CD14-positive monocyte (primary cell): ENCODE data around the gene IL5RA. TPM values are rescaled to one million over a fixed set of nuclear protein-coding genes. Genes with fewer than 3 reads are reported as not detected.
A peak's percentile ranks its signal among the peaks of the same experiment; 100 is the strongest.

ENCODE experiments used
- DNase-seq, 3 donors: peaks; one replicate each; pipeline ENCODE4 v3.0.0-alpha.2; 2011 to 2022
- H2AFZ ChIP-seq: 2 replicates; pipeline ENCODE4 v1.6.0; 2012; ENCODE audit warnings: mild to moderate bottlenecking, low read depth, low read length, inconsistent platforms; ENCODE audit not compliant: insufficient read depth, poor library complexity, severe bottlenecking
- H3K27ac ChIP-seq, 2 donors: 1 replicate in 1 of 2; 2 replicates in 1 of 2; pipeline ENCODE4 v1.5.1; 2012 to 2013; ENCODE audit warnings: low read length in 2 of 2, control low read depth in 1 of 2, inconsistent platforms in 1 of 2, low read depth in 1 of 2, mild to moderate bottlenecking in 1 of 2
- H3K27me3 ChIP-seq, 2 donors: one replicate each; pipeline versions ENCODE4 v1.6.0 to v1.6.1; 2011 to 2013; ENCODE audit warnings: low read length in 2 of 2; ENCODE audit not compliant: control insufficient read depth in 2 of 2, insufficient read depth in 2 of 2
- H3K36me3 ChIP-seq, 2 donors: replicated peaks in 1 of 2; 1 replicate in 1 of 2; 2 replicates in 1 of 2; pipeline versions ENCODE4 v1.5.1 to v1.6.1; 2012 to 2013; ENCODE audit warnings: low read length in 2 of 2, control low read depth in 1 of 2, inconsistent platforms in 1 of 2, mild to moderate bottlenecking in 1 of 2; ENCODE audit not compliant: insufficient read depth in 2 of 2, control insufficient read depth in 1 of 2
- H3K4me1 ChIP-seq, 2 donors: 1 replicate in 1 of 2; 2 replicates in 1 of 2; pipeline versions ENCODE4 v1.5.1 to v1.6.1; 2012 to 2013; ENCODE audit warnings: low read length in 2 of 2, control low read depth in 1 of 2, inconsistent platforms in 1 of 2, mild to moderate bottlenecking in 1 of 2, moderate library complexity in 1 of 2; ENCODE audit not compliant: insufficient read depth in 2 of 2, control insufficient read depth in 1 of 2
- H3K4me2 ChIP-seq: replicated peaks from 2 replicates; pipeline ENCODE3; 2012; ENCODE audit warnings: low read length, moderate library complexity, mild to moderate bottlenecking; ENCODE audit not compliant: poor library complexity, severe bottlenecking; ENCODE audit errors: extremely low read depth
- H3K4me3 ChIP-seq, 3 experiments: fragments of 200-600 bp in 1 of 3; sonication (generic) in 1 of 3; replicated peaks in 1 of 3; 1 replicate in 2 of 3; 2 replicates in 1 of 3; pipeline ENCODE4 v1.5.1; 2011 to 2013; ENCODE audit warnings: low read length in 3 of 3, mild to moderate bottlenecking in 3 of 3, control low read depth in 2 of 3, low read depth in 2 of 3, inconsistent platforms in 1 of 3, moderate library complexity in 1 of 3
- H3K79me2 ChIP-seq: 2 replicates; pipeline ENCODE4 v1.6.0; 2012; ENCODE audit warnings: mild to moderate bottlenecking, control low read depth, inconsistent platforms, low read length, moderate library complexity; ENCODE audit not compliant: insufficient read depth
- H3K9ac ChIP-seq: 2 replicates; pipeline ENCODE4 v1.6.0; 2017; ENCODE audit warnings: low read length, mild to moderate bottlenecking; ENCODE audit not compliant: insufficient read depth, poor library complexity, severe bottlenecking
- H3K9me3 ChIP-seq, 2 donors: replicated peaks in 1 of 2; 1 replicate in 1 of 2; 2 replicates in 1 of 2; pipeline versions ENCODE4 v1.5.1 to v1.6.1; 2012 to 2013; ENCODE audit warnings: low read length in 2 of 2, control low read depth in 1 of 2; ENCODE audit not compliant: control insufficient read depth in 1 of 2, insufficient read depth in 1 of 2
- H4K20me1 ChIP-seq: 2 replicates; pipeline ENCODE4 v1.6.0; 2012; ENCODE audit warnings: mild to moderate bottlenecking, low read length, control low read depth, moderate library complexity; ENCODE audit not compliant: insufficient read depth
- H3K27ac Mint-ChIP-seq, 7 donors: one replicate each; pipeline ENCODE4 v1.8.0; 2020; ENCODE audit warnings: mild to moderate bottlenecking in 7 of 7, mixed read lengths in 7 of 7, moderate library complexity in 6 of 7, inconsistent platforms in 2 of 7
- H3K27me3 Mint-ChIP-seq, 3 donors: one replicate each; pipeline ENCODE4 v1.8.0; 2021 to 2022; ENCODE audit warnings: low read depth in 3 of 3, mild to moderate bottlenecking in 3 of 3, mixed read lengths in 3 of 3, moderate library complexity in 3 of 3, inconsistent platforms in 1 of 3
- H3K36me3 Mint-ChIP-seq, 2 donors: one replicate each; pipeline ENCODE4 v1.8.0; 2020; ENCODE audit warnings: mixed read lengths in 2 of 2, inconsistent platforms in 1 of 2, mild to moderate bottlenecking in 1 of 2
- H3K4me1 Mint-ChIP-seq: one replicate; pipeline ENCODE4 v1.8.0; 2020; ENCODE audit warnings: mild to moderate bottlenecking, mixed read lengths
- H3K4me3 Mint-ChIP-seq, 2 donors: one replicate each; pipeline ENCODE4 v1.8.0; 2020; ENCODE audit warnings: mild to moderate bottlenecking in 2 of 2, mixed read lengths in 2 of 2, moderate library complexity in 1 of 2
- H3K9me3 Mint-ChIP-seq, 7 donors: one replicate each; pipeline ENCODE4 v1.8.0; 2020 to 2022; ENCODE audit warnings: mixed read lengths in 7 of 7, mild to moderate bottlenecking in 6 of 7, moderate library complexity in 6 of 7, inconsistent platforms in 2 of 7
- CTCF ChIP-seq: fragments of 200-600 bp; IDR thresholded peaks from one replicate; pipeline ENCODE4 v1.8.0; 2022; ENCODE audit warnings: antibody characterized with exemption, mild to moderate bottlenecking
- WGBS: methylation state at CpG from one replicate; pipeline ENCODE4 v1.1.5; 2013; ENCODE audit warnings: missing lambda C conversion rate; ENCODE audit not compliant: insufficient coverage; 5-methylcytosine and 5-hydroxymethylcytosine counted together
- intact Hi-C, 2 donors: fragments of 100-400 bp; cut with micrococcal nuclease; formaldehyde crosslinking; loops; one replicate each; pipeline versions ENCODE4 v1.15.0 to v1.15.1; 2023
- polyA plus RNA-seq, 3 donors: library from polyadenylated mRNA; depleted of rRNA in 1 of 3; unstranded in 2 of 3; stranded (reverse) in 1 of 3; fragments of 300-500 nt in 2 of 3; fragments of >200 nt in 1 of 3; fragmentation: Illumina TruSeq in 2 of 3; gene quantifications; 1 replicate in 2 of 3; 2 replicates in 1 of 3; pipeline ENCODE4 v1.2.3, GENCODE V29; 2012 to 2021

IL5RA gene
- polyA plus RNA-seq, 3 donors: not detected

- Histone ChIP-seq H3K27ac (peak overlapping the region in 1 of 2 donors; percentile 14), H3K27me3 (no peaks in the 10 kb centered on the region), H3K36me3 (peaks cover 39 to 81% of the 10 kb centered on the region in 2 donors), H3K4me1 (no peaks in the 10 kb centered on the region), H3K4me3 (no peak overlapping the region), H4K20me1 (peaks cover 63% of the 10 kb centered on the region), H3K79me2 (peaks cover 66% of the 10 kb centered on the region), H3K9me3 (no peaks in the 10 kb centered on the region), H2AFZ (no peak overlapping the region), H3K9ac (no peak overlapping the region), H3K4me2 (no peak overlapping the region)
- no peaks in the 10 kb centered on the region for H3K9me3 Mint-ChIP-seq
- peaks cover 5% of the 10 kb centered on the region for H3K4me1 Mint-ChIP-seq
- H3K36me3 Mint-ChIP-seq: peaks cover 49 to 69% of the 10 kb centered on the region in 2 donors
- TF ChIP-seq CTCF: no peak
- peak overlapping the region in 3 of 7 donors; percentile 14 to 79 (median 55) for H3K27ac Mint-ChIP-seq
- 97% methylated on average over 3 of the region's 4 CpGs for WGBS
- peaks cover 0 to 1% (median 0%) of the 10 kb centered on the region in 3 donors for H3K27me3 Mint-ChIP-seq
- H3K4me3 Mint-ChIP-seq: no peak overlapping the region
- intact Hi-C loops: no loop called here
- no peak for DNase-seq
Observed at GRCh38 chr3:3134750-3135448, 24.7 kb upstream of the IL5RA start.

- intact Hi-C loops: no loop called here
- Histone ChIP-seq H3K4me1 (no peaks in the 10 kb centered on the region), H4K20me1 (peaks cover 51% of the 10 kb centered on the region), H3K36me3 (peaks cover 40 to 81% of the 10 kb centered on the region in 2 donors), H3K27ac (no peak overlapping the region), H3K9me3 (no peaks in the 10 kb centered on the region), H3K4me2 (no peak overlapping the region), H3K9ac (no peak overlapping the region), H2AFZ (no peak overlapping the region), H3K79me2 (peaks cover 76% of the 10 kb centered on the region), H3K4me3 (no peak overlapping the region), H3K27me3 (no peaks in the 10 kb centered on the region)
- H3K36me3 Mint-ChIP-seq: peaks cover 44 to 63% of the 10 kb centered on the region in 2 donors
- no peak for TF ChIP-seq CTCF
- WGBS: 100% methylated on average over 4 of the region's 6 CpGs
- peaks cover 0 to 1% (median 0%) of the 10 kb centered on the region in 3 donors for H3K27me3 Mint-ChIP-seq
- H3K27ac Mint-ChIP-seq: peak overlapping the region in 2 of 7 donors; percentile 26 to 48
- DNase-seq: no peak
- H3K4me1 Mint-ChIP-seq: peaks cover 5% of the 10 kb centered on the region
- no peak overlapping the region for H3K4me3 Mint-ChIP-seq
- H3K9me3 Mint-ChIP-seq: no peaks in the 10 kb centered on the region
Observed at GRCh38 chr3:3133500-3133899, 23.3 kb upstream of the IL5RA start.
